Glutamatergic neuron (in vitro differentiated cells): ENCODE measurements around the gene KDM5A. TPM values are rescaled to one million over a fixed set of nuclear protein-coding genes. Genes with fewer than 3 reads are reported as not detected.

Experiments used
- DNase-seq: peaks from one replicate; pipeline ENCODE4 v3.0.0; 2022
- H3K27ac Mint-ChIP-seq: one replicate; pipeline ENCODE4 v1.8.0; 2020; ENCODE audit warnings: mild to moderate bottlenecking, mixed read lengths, inconsistent platforms; ENCODE audit not compliant: unreplicated experiment
- H3K27me3 Mint-ChIP-seq: one replicate; pipeline ENCODE4 v1.8.0; 2020; ENCODE audit warnings: mild to moderate bottlenecking, moderate library complexity, mixed read lengths, inconsistent platforms; ENCODE audit not compliant: unreplicated experiment
- H3K36me3 Mint-ChIP-seq: one replicate; pipeline ENCODE4 v1.8.0; 2020; ENCODE audit warnings: mild to moderate bottlenecking, mixed read lengths, inconsistent platforms; ENCODE audit not compliant: unreplicated experiment
- H3K4me1 Mint-ChIP-seq: one replicate; pipeline ENCODE4 v1.8.0; 2020; ENCODE audit warnings: mild to moderate bottlenecking, low read depth, mixed read lengths, inconsistent platforms; ENCODE audit not compliant: unreplicated experiment
- H3K4me3 Mint-ChIP-seq: one replicate; pipeline ENCODE4 v1.8.0; 2020; ENCODE audit warnings: mild to moderate bottlenecking, mixed read lengths, inconsistent platforms; ENCODE audit not compliant: unreplicated experiment
- H3K9me3 Mint-ChIP-seq: one replicate; pipeline ENCODE4 v1.8.0; 2020; ENCODE audit warnings: mild to moderate bottlenecking, moderate library complexity, mixed read lengths, inconsistent platforms; ENCODE audit not compliant: unreplicated experiment
- total RNA-seq: library from RNA; stranded (reverse); fragmentation: NEBNext Ultra II Directional; extraction: Animal tissue kit (Norgen Biotek cat#: 25700); gene quantifications from one replicate; pipeline ENCODE4 v1.2.1, GENCODE V29; 2021; ENCODE audit not compliant: unreplicated experiment
- TF ChIP-seq, protein P1 (sequence below): fragments of 200-600 bp; sonication (generic); IDR thresholded peaks from one replicate; pipeline ENCODE4 v1.5.0; 2021; ENCODE audit not compliant: partially characterized antibody, unreplicated experiment

KDM5A gene
- total RNA-seq, 1 donor from 2014 or later: 86.4 TPM

- peaks cover 4% of the 10 kb centered on the region for H3K36me3 Mint-ChIP-seq
- peaks cover under 1% of the 10 kb centered on the region for H3K9me3 Mint-ChIP-seq
- H3K4me3 Mint-ChIP-seq: no peak overlapping the region
- no peaks in the 10 kb centered on the region for H3K27me3 Mint-ChIP-seq
- DNase-seq: no peak
- TF ChIP-seq, protein P1, sequence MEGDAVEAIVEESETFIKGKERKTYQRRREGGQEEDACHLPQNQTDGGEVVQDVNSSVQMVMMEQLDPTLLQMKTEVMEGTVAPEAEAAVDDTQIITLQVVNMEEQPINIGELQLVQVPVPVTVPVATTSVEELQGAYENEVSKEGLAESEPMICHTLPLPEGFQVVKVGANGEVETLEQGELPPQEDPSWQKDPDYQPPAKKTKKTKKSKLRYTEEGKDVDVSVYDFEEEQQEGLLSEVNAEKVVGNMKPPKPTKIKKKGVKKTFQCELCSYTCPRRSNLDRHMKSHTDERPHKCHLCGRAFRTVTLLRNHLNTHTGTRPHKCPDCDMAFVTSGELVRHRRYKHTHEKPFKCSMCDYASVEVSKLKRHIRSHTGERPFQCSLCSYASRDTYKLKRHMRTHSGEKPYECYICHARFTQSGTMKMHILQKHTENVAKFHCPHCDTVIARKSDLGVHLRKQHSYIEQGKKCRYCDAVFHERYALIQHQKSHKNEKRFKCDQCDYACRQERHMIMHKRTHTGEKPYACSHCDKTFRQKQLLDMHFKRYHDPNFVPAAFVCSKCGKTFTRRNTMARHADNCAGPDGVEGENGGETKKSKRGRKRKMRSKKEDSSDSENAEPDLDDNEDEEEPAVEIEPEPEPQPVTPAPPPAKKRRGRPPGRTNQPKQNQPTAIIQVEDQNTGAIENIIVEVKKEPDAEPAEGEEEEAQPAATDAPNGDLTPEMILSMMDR: no peak
- no peaks in the 10 kb centered on the region for H3K4me1 Mint-ChIP-seq
- H3K27ac Mint-ChIP-seq: no peak overlapping the region
Observed at GRCh38 chr12:252636-253035, 136.5 kb downstream of the KDM5A start.

DNA sequence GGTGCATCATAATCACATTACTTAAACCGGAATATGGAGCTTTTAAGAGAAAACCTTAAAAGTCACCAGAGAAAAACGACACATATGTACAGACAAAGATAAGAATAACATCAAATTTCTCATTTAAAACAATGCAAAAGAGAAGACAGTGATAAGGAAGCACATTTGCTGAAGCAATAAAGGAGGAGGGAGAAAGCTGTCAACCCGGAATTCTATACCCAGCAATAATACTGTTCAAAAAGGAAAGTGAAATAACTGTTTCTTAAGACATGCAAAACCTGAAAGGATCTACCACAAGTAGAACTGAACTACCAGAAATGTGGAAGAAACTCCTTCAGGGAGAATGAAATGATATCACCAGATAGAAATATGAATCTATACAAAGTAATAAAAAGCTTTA lies 141.8 kb downstream of the KDM5A start:
- Mint-ChIP-seq H3K27ac (no peak overlapping the region), H3K4me3 (no peak overlapping the region), H3K4me1 (no peaks in the 10 kb centered on the region), H3K27me3 (no peaks in the 10 kb centered on the region), H3K36me3 (peaks cover 9% of the 10 kb centered on the region), H3K9me3 (peaks cover 1% of the 10 kb centered on the region)
- no peak for DNase-seq
- TF ChIP-seq, protein P1: no peak

- TF ChIP-seq, protein P1: no peak
- Mint-ChIP-seq H3K4me3 (no peak overlapping the region), H3K27me3 (no peaks in the 10 kb centered on the region), H3K27ac (no peak overlapping the region), H3K36me3 (peaks cover 8% of the 10 kb centered on the region), H3K9me3 (peaks cover 4% of the 10 kb centered on the region), H3K4me1 (no peaks in the 10 kb centered on the region)
- DNase-seq: no peak
Observed at GRCh38 chr12:243381-243780, 145.7 kb downstream of the KDM5A start.

DNA sequence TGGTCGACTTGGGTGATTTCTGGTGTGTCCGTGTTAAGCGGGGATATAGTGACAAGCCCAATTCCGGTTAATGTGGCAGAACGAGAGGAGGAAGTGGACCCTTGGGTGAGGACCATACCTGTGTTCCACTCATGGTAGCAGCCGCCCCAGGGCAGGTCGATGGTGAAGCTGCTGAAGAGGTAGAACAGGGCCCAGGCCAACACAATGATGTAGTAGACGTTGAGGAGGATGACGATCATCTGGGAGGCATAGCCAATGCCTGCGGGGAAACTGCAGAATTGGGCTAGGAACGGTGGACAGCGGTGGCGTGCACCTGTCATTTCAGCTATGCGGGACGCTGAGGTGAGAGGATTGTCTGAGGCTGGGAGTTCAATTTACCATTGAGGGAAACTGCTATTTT lies 146.6 kb downstream of the KDM5A start:
- Mint-ChIP-seq H3K27me3 (no peaks in the 10 kb centered on the region), H3K36me3 (peaks cover 8% of the 10 kb centered on the region)
- no peak for DNase-seq

GRCh38 chr12:241266-241665 lies 147.9 kb downstream of the KDM5A start:
- H3K36me3 Mint-ChIP-seq: peaks cover 8% of the 10 kb centered on the region
- TF ChIP-seq, protein P1: no peak
- peaks cover 7% of the 10 kb centered on the region for H3K9me3 Mint-ChIP-seq
- DNase-seq: no peak
- no peak overlapping the region for H3K27ac Mint-ChIP-seq
- H3K4me3 Mint-ChIP-seq: no peak overlapping the region
- no peaks in the 10 kb centered on the region for H3K27me3 Mint-ChIP-seq
- no peaks in the 10 kb centered on the region for H3K4me1 Mint-ChIP-seq

More for the DNA sequence above, 146.6 kb downstream of the KDM5A start:
- Mint-ChIP-seq H3K9me3 (peaks cover 5% of the 10 kb centered on the region), H3K27ac (no peak overlapping the region), H3K4me1 (no peaks in the 10 kb centered on the region), H3K4me3 (no peak overlapping the region)
- TF ChIP-seq, protein P1: no peak
